IPS-11a (cell line): Measurements from ENCODE around the gene ARG2.
"Not testable (repeated sequence)": the region's sequence is repeated elsewhere in the genome, so short reads cannot be mapped to it uniquely, and the experiment has no call there.

ENCODE experiments used
- H3K4me3 ChIP-seq: one replicate; pipeline ENCODE4 v1.5.1; 2013; ENCODE audit warnings: low read depth, low read length, control low read depth

ARG2 gene

DNA sequence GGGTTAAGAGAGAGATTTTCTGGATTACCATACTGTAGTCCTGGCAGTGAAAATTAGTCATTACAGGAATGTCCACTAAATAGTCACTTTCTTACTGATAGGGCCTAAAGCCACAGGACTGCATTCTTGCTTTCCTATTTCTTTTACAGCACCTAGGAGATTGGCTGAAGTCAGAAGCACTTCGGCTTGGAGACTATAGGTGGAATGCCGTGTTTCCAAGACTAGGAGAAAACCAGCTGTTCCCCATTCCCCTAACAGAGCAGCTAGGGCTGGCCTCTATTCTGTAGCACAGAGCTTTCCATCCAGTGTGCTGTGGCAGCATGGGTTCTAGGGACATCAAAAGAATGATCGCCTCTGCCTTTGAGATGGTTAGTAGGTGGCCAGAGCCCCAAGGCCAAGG lies 34.7 kb upstream of the ARG2 start:
- H3K4me3 ChIP-seq: no peak overlapping the region

DNA sequence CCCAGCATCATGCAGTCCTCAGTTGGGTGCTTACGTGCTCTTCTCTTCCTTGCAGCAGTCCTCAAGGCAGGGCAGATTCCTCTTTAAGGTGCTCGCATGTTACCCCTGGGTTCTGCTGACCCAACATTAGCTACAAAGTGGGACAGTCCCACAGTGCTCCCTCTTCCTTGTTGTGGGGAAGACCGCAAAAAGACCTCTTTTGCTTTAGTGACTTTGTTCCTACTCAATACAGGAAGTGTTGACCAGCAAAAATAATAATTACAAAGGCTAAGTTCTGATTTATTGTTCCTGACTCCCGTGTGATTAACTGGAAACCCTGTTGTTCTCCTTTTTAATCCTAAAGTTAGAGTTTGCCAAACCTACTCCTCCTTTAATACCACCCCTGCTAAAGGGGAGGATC lies 33.4 kb upstream of the ARG2 start:
- H3K4me3 ChIP-seq: no peak overlapping the region

DNA sequence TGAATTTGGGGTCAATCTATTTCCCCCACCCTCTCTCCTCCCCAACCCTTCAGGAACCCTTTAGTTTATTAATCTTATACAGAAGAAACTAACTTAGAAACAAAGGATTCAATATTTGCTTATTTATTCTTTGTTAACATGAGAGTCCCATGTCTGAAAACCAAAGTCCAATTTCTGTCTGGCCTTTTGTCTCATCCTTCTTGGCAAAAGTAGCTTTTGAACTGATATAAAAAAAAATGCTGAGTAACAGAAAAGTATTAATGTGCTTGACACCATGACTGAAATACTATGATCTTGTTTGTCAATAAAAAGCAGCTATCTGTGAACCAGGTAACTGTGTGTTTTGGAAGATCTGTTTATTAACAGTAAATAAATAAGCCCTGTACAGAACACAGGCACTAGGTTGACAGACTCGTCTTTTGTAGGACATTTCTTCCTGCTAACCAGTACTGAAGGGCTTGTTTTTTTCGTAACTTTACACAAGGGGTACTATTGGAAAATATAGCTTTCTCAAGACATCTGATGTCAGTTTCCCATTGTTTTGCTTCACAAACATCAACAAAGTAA lies 30.4 kb upstream of the ARG2 start:
- H3K4me3 ChIP-seq: no peak overlapping the region

DNA sequence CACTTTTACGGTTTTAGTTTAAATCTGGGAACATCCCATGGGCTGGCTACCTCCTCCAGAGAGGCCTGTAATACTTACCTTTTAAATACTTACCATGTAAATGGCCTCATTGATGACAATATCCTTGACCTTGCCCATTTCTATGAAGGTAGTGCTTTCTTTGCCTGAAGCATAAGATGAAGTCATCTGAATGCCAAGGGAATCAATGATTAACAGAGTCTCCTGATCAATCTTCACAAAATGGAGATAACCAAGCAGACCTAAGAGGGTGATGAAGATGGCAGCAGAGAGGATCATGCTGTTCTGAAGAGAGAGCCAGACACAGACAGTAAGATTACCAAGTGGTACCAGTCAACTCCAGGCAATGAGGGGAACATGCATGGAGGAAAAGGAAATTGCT lies 26.1 kb upstream of the ARG2 start:
- not testable (repeated sequence) for H3K4me3 ChIP-seq

DNA sequence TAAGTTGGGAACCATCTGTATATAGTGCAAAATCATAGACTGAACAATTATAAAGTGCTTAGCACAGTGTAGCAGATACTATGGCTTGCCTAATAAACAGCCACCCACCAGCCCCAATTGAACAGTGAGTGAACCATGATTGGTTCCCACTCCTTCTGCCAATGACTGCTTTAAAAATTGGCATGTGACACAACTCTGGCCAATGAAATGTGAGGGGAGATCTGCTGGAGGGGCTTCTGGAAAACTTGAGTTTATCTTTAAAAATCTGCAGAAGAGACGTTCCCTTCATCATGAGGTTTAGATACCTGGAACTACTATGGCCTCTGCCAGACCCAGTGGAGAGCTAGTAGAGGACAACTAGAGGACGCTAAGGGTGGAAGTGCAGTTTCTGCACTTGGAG lies 24.3 kb upstream of the ARG2 start:
- no peak overlapping the region for H3K4me3 ChIP-seq

DNA sequence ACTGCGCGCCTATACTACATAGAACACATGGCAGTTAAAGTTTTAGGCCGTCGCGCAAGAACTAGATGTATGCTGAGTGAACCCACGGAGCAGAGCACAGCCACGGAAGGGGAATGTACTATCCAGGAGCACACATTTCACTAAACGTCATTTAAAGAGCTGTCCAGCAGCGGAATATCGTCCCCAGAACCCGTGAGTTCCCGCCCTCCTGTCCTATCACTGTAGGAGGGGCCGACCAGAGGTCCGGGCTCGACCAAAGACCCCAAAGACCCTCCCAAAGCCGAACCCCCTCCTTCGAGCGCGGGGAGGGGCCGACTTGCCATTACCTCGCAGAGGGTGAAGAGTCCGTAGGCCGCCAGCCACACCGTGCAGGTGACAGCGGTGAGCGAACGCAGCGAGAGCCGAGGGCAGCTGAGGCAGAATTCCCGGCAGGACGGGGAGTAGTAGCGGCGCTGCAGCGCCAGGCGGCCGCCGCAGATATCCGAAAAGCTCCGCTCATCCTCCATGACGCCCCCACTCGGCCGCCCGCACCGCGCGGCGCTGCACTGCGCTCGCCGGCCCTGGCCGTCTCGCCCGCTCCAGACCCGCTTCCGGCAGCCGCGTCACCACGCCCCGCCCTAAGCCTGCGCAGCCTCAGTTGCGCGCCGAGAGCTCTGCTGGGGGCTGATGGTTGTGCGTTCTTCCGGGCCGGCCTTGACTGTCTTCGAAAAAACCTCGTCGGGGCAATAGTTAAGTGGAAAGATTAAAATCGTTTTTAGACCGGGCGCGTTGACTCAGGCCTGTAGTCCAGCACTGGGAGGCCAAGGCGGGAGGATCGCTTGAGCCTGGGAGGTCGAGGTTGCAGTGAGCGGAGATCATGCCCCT lies 19.8 kb upstream of the ARG2 start, which contains the start of gene PIGH:
Gene PIGH, minus strand, starts transcription at position 571 of the 864 bp plus-strand sequence. Its CDS starts 65 bp downstream, at position 506.
- peak within 1 kb of the TSS; percentile 72 for H3K4me3 ChIP-seq

DNA sequence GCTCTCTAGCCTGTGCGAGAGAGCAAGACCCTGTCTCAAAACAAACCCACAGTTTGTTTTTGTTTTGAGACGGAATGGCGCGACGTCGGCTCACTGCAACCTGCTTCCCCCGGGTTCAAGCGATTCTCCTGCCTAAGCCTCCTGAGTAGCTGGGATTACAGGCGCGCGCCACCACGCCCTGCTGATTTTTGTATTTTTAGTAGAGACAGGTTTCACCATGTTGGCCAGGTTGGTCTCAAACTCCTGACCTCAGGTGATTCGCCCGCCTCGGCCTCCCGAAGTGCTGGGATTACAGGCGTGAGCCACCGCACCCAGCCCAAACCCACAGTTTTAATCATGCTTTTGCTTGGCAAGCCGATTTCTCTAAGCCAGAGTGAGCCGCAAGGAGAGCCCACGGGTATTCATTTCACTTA lies 19.2 kb upstream of the ARG2 start:
- H3K4me3 ChIP-seq: peak overlapping the region; percentile 27

DNA sequence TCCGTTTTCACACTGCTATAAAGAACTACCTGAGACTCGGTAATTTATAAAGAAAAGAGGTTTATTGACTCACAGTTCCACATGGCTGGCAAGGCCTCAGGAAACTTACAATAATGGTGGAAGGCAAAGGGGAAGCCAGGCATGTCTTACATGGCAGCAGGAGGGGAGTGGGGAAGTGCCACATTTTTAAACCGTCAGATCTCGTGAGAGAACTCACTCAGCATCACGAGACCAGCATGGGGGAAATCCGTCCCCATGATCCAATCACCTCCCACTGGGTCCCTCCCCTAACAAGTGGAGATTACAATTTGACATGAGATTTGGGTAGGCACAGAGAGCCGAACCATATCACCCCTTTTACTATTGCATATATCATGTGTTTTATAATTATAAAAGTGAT lies 17.6 kb upstream of the ARG2 start:
- H3K4me3 ChIP-seq: no peak overlapping the region

DNA sequence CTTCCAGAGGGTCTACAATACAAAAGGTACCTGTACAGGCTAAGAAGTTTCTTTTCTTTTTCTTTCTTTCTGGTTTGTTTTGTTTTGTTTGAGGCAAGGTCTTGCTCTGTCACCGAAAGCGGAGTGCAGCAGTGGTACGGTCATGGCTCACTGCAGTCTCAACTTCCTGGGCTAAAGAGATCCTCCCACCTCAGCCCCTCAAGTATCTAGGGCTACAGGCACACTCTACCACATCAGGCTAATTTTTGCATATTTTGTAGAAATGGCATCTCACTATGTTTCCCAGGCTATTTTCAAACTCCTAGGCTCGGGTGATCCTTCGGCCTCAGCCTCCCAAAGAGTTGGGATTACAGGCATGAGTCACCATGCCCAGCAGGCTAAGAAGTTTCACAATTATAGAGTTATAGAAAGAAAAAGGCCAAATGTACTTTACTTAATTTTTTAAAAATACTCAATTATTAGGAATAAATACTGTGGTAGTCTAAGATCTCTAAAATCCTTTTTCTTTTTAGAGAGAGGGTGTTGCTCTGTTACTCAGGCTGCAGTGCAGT lies 16.6 kb upstream of the ARG2 start:
- no peak overlapping the region for H3K4me3 ChIP-seq

DNA sequence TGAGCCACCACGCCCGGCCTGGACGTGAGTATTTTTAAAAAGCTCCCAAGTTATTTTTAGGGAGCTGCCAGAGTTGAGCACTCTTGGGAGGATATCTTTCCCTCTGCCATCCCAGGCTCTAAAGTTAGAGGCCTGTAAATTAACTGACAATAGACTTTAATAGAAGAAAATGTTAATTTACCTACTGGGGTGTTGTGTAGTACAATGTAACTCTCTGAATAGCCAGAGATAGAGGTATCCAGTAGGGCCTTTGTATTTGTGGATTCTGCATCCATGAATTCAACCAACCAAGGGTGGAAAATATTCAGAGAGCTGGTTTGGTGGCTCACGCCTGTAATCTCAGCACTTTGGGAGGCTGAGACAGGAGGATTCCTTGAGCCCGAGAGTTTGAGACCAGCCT lies 12.1 kb upstream of the ARG2 start:
- H3K4me3 ChIP-seq: no peak overlapping the region

DNA sequence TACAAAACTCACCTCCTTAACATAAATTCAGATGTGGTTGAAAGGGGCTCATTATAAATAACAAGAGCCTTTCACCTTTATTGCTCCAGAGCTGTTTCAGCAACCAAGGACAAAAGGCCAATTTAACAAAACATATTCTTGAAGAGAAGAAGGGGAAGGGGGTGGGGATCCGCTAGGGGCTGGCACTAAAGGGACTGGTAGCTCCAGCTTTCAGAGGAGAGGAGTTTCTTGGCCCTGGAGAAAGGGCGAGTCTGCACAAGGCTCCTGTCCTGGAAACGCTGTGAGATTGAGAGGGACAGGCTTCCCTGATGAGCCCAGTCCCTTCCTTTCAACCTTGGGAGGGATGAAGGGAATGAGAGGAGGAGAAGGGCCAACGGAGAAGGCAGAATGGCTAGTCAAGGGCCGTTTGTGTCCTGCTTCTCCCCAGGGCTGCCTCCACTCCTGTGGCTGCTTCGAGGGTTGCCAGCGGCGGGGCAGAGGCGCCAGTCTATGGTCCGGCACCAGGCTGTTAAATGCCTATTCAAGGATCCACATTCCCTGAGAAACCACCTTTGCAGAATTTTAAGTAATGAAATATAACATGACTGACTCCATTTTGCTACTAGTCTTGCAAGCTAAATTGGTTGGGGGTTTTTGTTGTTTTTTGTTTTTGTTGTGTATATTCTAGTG lies 9.9 kb upstream of the ARG2 start:
- H3K4me3 ChIP-seq: no peak overlapping the region

DNA sequence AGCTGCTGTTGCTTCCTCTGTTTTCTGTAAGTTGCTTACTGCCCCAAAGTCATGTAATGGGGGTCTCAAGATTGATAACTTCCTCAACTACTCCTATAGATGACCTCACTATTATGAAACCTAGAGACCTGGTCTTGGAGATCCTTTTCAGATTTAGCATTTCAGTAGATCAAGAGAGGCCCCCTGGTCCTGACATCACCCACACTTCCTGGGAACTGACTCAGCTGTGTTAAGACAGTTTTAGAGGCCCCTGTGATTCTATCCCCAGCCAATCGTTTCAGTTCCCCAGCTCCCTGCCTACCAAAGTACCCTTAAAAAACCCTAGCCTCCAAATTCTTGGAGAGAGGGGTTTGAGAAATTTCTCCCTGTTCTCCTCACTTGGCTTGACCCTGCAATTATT lies 9.2 kb upstream of the ARG2 start:
- H3K4me3 ChIP-seq: no peak overlapping the region

DNA sequence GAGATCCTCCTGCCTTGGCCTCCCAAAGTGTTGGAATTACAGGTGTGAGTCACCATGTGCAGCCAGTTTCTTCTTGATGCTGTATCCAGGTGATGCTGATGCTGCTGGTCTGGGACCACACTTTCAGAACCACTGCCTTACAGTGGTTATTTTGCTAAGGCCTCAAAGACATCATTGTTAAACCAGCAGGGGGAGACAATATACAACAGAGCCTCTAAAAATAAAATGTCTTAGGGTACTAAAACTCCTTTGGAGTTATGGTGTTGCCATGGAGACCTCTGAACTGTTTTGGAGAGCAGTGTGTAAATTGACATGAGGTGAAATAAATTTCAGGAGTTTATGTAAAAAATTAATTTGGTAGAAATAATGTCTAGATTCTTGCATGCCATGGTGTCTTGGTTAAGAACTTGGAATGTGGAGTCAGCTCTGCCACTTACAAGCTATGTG lies 1.1 kb upstream of the ARG2 start:
- no peak overlapping the region for H3K4me3 ChIP-seq

DNA sequence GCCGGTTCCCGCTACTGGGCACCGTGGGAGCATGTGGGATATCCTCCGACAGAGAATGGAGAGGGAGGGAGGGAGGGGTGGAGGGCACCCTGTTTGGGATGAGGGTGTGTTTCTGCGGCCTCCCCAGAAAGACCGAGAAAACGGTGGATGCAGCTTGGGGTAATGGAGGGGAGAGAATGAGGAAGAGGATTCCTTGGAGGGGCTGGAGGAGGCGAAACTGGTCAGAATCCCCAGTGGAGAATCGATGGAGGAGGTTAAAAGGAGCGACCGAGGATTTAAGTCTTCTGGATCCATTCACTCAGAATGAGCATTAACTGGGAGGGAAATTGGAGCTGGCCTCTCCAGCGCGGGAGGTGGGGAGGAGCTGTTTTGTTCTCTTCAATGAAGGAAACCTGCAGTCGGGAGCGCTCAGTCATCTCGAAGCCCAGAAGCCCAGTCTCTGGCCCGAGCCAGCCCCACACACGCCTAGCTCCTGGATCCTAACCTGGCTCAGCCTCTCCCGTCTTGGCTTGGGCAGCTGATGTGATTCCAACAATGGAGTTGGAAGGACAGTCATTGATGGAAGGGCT lies 581 bp downstream of the ARG2 start:
- peak overlapping the region; percentile 81 for H3K4me3 ChIP-seq

DNA sequence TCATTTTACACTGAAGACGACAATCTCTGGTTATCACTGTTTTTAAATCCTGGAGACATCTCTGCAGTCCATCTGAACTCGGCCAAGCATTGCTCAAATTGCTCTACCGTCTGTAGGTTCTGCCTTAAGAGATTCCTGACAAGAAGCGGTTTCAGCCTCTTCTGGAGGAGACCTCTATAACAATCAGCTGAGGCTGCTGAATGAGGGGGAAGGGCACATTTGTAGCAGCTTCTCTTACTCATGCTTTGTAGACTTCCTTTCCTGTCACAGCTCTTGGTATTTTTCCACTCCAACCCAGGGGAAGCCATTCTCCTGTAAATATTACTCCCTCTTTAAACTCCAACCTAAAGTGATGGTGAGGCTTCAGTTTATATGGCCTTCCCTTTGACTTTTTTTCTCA lies 3.0 kb downstream of the ARG2 start:
- no peak overlapping the region for H3K4me3 ChIP-seq

DNA sequence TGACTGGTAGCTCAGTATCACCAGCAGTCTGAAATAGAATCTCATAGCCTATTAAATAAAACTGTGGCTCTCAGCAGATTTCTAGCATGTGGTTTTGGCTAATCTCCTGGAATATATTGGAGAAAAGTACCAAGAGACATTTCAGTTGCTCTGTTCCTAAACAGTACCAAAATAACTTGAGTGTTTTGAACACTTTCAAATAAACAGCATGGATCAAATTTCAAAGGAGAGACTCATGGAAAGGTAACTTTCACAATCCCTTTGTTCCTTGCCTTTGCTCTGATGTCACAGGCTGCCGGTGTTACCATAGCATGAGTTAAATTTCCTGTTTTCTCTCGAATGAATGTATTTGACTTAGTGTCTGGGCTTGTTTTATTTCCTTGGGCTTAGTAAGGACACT lies 3.4 kb downstream of the ARG2 start:
- H3K4me3 ChIP-seq: no peak overlapping the region

DNA sequence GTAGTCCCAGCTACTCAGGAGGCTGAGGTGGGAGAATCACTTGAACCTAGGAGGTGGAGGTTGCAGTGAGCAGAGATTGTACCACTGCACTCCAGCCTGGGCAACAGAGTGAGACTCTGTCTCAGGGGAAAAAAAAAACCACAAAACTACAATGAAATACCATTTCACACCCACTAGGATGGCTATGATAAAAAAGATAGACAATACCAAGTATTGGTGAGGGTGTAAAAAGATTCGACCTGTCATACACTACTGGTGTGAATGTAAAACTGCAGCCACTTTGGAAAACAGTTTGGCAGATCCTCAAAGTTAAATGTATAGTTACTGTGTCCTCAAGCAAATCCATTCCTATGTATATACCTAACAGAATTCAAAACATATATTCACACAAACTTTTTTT lies 6.4 kb downstream of the ARG2 start:
- H3K4me3 ChIP-seq: not testable (repeated sequence)

DNA sequence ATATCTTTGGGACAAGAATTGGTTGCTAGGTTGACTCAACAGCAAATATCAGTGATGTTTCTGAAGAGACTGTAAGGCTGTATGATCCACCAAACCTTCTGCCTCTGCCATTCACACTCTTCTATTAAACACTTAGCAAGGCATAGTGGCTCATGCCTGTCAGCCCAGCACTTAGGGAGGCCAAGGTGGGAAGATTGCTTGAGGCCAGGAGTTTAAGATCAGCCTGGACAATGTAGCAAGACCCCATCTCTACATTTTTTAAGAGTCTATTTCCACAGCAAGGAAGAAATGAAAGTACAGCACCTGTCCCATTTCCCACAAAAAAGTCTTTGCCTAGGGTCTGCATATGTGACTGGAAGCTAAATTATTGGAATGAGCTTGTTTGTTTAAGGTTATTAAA lies 7.8 kb downstream of the ARG2 start:
- H3K4me3 ChIP-seq: no peak overlapping the region

DNA sequence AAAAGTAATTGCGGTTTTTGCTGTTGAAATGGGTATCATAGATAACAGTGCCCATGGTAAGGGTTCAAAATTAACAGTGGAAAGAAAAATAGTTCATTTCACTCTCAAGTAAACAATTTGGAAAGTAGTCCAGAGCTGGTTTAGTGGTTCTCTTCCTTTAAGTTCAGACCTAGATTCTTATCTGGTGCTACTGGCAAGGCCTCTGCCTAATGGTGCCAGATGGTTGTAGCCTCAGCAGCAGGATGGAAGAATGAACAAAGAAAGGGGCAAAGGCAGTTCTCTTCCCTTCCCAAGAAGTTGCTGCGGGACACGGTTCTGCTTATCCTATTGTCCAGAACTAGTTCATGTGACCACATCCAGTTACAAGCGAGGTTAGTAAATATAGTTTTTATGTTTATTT lies 10.5 kb downstream of the ARG2 start:
- H3K4me3 ChIP-seq: no peak overlapping the region

DNA sequence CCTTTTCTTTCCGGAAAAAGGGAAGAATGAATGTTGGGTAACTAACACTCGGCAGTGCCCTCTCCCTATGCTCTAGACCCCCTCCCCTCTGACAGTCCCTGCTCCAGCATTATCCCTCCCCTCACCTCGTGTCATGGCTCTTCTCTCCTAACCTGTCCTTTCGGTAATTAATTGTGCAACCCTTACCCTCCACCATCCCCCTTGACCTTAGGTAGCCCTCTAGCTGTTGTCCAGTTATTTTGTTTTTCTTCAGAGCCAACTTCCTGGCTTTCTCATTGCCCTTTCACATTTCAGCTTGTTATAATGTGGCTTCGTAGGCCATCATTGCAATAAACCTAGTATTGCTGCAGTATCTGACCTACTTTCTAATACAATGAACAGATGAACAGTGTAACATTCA lies 11.2 kb downstream of the ARG2 start:
- no peak overlapping the region for H3K4me3 ChIP-seq

DNA sequence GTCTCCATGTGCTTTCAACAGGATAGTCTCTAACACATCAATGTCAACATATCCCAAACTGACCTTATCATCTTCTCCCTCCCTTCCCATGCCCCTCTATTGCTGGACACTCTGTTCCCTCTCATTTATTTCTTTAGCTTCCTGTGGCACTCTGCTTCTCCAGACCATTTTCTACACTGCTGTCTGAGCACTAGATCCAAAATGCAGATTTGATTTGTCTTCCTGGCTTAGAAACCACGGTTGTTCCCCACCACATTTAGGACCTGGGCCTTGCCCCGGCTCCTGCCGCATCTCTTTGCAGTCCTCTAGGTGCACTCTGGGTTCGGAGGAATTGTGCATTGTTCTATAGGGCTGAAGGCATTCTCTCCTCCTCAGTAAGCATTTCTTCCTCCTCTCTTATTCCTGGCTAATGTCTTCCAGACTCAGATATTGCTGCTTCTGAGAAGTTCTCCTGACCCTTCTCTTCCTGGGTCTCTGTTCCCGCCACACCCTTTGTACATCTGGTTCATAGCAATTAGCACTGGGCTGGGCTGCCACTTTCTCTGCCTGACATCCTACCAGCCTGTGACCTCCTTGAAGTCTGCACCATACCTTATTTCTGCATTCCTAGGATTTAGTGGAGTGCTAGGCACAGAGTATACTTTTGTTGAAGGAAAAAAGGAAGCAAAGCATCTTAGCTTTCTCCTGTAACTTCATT lies 13.9 kb downstream of the ARG2 start:
- no peak overlapping the region for H3K4me3 ChIP-seq
